Measurements from ENCODE around the gene PTPN21.

- TF ChIP-seq CTCF (IDR thresholded peaks at IDR 0.05) (no peak), POLR2AphosphoS5 (IDR thresholded peaks at IDR 0.05) (no peak)
Measured at GRCh38 chr14:88521818-88522217, 33.0 kb downstream of the PTPN21 start.

All from stomach (tissue), 4 donors.